ENCODE data around the gene MXD1.
"Not testable (repeated sequence)": the region's sequence is repeated elsewhere in the genome, so short reads cannot be mapped to it uniquely, and the experiment has no call there.

Gene MXD1

DNA sequence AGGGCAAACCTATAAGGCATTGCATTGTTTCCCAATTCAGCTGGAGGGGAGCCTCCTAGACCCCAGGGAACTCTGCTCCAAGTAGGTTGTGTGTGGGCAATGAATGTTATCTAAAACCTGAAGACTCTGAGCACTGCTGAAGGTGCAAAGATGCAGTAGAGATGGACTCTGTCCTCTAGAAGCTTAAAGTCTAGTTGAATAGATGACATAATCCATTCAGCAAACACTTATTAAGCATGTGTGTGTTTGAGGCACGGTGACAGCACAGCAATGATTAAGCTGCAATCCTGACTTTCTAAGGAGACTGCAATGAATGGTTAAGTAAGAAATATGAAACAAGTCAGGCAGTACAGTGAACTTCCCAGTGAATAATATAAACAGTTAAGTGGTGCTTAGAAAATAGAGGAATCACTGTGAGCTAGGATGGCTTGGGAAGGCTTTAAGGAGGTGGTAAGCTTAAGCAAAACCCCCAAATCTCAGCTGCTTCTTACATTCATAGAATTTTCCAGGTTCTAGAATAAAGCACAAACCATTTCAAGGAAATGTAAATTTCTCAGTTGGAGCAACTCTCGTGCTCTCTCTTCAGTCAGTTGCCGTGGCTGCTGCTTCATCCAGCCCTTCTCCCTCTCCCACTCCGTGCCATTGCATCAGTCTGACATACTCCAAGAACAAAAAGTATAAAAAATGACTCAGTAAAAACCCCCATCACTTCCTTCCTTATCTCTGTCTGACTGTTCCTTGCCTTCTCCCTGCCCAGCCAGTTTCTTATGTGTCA, 19.1 kb downstream of the MXD1 start:
- peak; percentile 29 for DNase-seq

DNA sequence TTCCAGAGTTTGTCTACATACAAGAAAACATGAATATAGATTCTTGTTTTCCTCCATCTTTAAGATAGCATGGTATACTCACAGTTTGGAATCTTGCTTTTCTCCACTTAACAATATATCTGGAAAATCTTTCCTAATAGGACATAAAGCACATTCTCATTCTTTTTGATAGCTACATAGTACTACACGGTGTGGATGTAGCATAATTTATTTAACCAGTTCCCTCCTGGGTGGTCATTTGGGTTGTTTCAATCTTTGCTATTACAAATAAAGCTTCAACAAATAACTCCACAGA, 19.7 kb downstream of the MXD1 start:
- DNase-seq = no peak

DNA sequence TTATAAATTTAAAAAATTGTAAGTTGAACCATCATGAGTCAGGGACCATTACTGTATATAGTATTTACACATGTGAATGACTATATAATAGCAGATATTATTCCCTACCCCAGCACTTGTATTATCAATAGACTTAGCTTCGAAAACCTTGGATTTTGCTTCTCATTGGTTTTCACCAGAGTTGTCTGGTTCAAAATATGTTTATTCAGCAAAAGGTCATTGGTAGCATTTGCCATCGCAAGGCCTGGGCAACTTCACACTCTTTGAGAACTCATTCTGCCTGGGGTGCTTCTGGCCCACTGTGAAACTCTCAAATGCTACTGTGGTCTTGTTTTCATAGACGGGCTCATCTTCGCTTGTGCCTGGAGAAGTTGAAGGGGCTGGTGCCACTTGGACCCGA, 20.1 kb downstream of the MXD1 start:
- no peak for DNase-seq

DNA sequence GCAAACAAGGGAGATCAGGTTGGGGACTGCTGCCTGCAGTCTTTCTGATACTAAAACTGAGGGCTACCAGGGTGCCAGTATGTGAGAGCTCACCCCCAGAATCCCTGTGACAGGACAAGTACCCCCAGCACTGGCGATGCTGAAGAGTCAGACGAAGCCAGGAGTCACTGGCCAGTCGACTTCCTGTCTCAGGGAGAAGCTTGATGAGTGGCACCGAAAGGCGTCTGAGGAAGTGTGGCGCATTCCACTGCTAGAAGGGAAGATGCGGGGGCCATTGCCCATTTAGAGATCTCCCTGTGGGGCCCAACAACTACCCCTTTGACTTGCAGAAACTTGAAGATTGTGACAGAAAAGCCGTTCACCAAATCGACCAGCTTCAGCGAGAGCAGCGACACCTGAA, 22.0 kb downstream of the MXD1 start:
- no peak for DNase-seq

DNA sequence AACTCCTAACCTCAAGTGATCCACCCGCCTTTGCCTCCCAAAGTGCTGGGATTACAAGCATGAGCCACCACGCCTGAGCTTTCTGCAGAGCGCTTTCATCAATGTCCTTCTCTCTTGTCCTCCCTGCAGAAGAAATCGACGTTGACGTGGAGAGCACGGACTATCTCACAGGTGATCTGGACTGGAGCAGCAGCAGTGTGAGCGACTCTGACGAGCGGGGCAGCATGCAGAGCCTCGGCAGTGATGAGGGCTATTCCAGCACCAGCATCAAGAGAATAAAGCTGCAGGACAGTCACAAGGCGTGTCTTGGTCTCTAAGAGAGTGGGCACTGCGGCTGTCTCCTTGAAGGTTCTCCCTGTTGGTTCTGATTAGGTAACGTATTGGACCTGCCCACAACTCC, 23.1 kb downstream of the MXD1 start:
- no peak for DNase-seq

DNA sequence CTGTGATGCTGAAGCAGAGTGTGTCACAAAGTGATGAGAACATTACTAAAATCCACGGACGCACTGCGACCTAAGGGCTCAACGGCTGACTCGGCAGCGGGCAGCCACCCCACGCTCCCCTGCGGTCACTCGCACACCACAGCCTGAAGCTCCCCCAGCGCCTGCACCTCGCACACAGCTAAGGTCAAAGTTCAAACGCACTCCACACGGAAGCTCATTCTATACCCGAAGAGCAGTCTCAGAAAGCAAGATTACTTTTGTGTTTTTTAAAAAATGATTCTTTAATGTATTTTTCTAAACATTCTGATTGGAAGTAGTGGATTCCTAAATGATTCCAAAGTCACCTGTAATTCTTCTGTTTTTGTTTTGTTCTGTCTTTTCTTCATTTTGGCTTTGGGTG, 24.8 kb downstream of the MXD1 start:
- no peak for DNase-seq

DNA sequence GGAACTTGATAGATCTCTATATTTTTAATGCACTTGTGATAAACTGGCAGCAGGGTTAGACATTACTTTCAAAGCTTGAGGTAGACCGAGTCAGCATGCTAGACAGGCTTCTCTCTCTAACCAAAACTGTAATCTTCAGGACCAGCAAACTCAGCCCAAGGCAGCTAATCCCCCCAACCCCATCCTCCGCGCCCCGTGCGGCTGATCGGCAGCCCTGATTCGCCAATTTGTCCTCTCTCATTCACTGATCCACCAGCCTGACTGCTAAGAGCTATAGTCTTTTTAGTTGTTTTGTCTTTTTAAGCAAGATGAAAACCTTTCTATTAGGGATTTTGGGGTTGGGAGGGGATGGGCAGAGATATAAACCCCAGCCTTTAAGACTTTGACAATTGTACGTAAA, 25.8 kb downstream of the MXD1 start:
- no peak for DNase-seq

DNA sequence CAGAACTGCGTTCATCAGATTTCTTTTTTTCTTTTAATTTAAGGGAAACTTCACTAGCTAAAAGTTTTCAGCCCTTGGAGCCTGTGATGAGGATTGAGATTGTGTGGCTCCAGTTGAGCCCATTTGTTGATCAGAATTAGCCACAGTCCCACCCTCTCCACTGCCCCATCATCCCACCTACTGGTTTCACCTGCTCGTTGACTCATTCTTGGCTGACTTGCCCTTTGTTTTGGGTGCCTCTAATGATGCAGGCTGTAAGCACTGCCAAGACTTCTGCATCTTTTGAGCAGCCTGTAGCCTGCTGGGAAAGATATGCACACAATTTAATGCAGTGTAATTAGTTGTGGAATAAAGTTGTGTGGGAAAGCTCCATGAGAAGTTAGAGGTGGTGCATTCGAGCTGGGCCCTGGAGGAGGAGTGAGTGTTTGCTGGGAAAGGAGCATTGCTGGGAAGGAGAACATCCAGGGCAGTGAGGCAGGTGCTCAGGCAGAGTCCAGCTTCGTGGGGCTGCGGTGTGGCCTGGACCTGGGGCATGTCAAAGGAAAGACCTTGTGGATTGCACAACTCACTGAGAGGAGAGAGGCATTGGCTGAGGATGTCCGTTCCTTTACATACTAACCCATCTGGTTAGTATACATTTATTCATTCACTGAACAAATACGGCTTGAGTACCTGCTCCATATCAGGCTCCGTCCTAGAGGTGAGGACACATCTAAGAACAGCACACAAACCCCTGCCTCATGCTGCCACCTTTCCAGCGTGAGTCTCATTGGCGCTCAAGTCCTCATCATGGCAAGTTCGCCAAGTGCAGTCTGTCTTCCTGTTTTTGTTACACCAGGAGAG, 28.3 kb downstream of the MXD1 start:
- no peak for DNase-seq

DNA sequence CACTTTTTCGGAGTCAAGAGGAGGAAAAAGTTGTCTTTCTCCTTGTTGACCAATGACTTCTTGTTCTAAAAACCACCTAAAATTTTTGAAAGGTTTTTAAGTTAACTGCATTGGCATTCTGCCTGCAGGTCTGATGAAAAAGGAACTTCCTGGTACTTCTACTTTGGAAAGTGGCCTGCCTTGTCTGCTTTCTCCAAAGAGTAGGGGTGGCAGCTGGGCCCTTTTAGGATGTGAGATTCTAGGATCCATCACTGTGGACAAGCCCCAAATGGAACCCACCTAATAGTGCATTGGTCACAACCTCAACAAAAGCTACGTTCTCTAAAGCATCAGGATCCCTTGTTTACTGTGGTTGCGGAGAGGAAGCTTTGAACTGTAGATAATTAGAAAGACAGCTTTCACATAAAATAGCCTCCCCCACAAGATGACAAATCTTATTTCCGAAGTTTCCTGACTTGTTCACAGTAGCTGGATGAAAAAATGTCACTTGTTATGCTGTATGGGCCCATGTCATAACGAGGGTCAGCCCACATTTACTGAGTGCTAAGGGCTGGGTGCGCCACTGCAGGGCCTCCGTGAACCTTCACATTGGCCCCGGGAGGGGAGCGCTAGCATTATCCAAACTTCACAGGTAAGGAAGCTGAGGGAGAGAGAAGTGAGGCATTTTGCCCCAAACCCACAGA, 29.1 kb downstream of the MXD1 start:
- peak; percentile 42 for DNase-seq

DNA sequence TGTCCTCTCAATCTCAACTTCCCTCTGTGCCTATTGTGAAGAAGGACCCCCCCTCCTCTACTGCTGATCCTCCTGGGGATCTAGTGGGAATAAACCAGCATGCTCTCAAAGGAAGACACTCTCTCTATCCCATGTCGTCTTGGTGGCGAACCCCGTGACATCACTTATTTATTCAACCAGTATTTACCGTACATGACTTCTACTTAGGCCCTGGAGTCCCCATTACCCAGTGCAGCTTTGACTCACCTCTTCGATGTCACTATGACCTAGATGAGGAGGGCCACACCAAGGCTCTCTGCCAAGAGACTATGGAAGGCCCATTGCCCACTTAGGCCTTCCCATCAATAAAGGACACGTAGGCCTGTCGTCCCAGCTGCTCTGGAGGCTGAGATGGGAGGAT, 29.8 kb downstream of the MXD1 start:
- DNase-seq = no peak

DNA sequence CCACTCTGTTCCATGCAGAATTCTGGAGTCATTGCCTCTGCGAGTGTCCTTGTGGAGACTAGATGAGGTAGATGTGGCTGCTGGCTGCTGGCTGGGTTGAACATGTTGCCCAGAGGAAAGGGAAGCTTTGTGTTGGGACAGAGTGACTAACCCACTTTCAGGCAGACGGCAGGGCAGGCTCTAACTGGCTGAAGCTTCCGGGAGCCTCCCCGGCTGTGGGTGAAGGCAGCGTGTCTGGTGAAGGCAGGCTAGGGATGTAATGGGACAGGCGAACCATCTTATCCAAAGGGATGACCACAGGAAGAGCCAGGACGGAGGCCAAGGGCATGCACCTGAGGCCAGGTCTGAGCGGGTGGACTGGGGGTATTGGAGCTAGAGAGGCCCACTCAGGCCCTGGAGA, 30.5 kb downstream of the MXD1 start:
- peak; percentile 56 for DNase-seq

DNA sequence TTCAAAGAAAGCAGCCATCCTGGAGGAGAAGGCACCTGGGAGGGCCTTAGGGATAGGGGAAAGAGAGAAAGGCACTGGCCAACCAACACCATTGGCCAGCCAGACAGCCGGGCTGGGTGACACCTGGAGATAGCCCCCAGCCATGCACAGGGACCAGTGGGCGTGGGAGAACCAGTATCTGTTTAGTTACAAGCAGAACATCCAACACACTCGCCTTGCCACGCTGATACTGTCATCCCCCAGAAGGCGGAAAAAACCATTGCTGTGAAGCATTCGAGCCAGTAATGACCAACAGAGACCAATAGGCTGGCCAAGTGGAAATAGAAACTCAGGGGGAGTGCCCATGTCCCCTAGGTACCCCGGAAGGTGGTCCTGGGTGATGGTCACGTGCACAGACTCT, 31.0 kb downstream of the MXD1 start:
- DNase-seq = no peak

DNA sequence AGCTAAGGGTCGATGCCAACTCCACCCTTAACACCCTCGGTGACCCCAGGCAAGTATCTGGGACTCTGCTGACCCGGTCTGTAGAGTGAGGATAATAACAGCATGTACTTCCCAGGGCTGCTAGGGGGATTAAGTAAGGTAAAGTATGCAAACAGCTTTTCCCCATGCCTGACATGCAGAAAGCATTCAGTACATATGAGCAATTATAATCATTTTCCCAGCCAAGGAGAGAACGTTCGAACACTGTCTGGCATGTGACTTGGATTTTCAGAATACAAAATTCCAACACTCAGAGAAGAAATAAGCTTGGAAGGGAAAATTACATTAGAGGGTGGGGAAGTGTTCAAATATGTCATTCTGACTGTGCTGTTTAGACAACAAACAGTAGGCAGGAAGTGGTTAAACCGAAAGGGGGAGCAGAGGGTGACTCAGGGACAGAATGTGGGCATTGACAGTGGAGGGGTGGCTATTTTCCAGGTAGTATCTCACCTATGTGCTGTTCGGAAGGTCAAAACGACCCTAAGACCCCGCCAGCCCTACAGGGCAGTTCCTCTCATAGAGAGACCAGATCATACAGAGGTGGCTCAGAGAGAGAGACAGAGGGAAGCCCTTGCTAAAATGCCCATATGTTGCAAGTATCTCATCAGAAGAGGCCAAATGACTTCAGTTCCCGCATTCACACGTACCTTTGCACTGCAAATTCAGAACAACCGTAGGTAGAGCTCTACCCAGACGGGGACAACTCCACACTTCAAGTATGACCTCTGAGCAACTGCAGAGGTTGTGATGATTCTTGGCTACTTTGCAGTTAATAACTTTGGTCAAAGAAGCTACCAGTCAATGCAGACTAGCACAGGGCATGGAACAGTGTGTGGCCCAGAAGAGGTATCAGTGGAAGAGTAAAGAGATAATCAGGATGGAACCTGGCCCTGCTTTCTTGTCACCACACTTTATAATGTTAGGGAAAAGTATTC, 31.7 kb downstream of the MXD1 start:
- DNase-seq = peak; percentile 49

DNA sequence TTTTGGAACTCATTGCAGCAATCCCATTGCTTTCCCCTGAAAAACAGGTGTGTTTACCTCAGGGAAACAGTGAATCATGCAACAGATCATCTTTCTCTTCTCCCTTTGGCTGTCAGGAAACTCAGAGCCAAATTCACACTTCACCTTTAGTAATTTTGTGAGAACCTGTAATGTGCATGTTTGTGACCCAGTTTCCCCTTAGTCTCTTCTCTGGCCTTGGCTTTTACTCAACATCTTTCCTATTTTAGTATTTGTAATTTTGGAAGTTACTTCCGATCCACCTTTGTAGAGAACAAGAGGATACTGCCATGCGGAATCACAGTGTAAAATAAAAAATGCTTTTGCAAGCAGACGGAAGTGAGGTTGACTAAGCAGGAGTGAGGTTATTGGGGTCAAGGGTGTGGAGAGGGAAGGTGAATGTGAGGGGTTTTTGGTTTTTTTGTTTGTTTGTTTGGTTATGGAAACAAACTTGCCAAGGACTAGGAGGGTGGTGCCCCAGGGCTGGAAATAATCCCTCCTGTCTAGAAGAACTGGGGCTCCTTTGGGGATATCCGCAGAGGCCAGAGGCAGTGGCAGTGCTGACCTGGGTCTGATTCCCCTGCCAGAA, 32.5 kb downstream of the MXD1 start:
- DNase-seq = no peak

DNA sequence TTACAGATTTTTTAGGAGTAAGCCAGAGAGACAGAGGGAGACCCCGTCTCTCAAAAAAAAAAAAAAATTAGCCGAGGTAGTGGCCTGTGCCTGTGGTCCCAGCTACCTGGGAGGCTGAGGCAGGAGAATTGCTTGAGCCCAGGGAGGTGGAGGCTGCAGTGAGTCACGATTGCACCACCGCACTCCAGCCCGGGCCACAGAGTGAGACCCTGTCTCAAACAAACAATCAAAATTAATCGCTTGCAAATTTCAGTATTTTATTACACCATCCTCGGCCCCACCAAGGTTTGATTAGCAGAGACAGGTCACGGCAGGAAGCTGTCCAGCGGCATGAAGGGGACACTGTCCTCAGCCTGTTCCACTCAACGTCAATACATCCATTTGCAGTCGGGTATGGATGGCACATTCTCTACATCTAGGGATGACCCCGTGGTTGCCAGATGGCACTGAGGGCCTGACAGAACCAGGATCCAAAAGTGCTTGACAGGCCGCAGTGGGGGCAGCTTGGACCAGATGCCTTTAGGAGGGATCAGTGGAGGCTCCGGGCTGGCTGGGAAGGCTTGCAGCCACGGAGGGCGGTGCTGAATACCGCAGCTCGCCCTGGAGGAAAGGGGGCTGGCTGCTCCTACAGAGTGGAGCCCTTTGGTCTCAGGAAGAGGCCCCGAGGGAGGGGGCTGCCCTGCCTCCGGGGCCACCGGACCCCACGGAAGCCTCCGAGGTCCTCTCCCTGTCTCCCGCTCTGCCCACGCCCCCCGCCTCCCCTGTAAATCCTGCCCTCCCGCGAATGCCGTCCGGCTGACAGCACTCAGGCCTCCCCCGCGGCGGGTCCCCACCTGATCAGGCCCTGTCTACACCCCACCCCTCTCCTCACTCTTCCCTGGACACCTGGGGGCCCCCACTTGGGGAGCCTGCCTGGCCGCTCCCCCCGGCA, 33.4 kb downstream of the MXD1 start:
- no peak for DNase-seq

DNA sequence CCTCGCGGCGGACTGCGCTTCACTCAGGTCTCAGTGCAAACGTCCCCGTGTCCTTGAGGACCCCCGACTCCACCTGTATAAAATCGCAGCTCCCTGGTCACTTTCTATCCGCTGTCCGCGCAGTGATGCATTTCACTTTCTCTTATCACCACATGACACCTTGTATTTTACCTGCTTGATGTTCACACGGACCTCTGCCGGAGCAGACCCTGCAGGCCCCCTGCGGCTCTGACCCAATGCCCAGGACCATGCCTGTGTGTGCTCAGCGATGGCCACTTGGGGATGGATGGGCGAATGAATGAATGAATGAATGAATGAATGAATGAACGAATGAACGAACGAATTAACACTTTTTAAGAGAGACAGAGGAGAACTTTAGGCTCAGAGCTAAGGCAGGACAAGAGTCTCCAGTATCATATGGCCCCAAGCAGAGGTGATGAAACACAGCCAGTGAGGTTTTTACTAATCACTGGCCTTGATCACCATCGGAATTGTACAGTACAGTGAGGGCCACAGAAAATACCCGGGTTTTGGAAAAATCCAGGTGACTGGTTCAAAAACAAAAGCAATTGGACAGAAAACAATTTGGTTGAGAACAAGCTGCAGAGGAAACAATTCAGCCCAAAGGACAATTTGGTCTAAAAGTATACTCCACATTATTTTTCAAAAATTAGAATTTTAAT, 34.2 kb downstream of the MXD1 start:
- DNase-seq = no peak

DNA sequence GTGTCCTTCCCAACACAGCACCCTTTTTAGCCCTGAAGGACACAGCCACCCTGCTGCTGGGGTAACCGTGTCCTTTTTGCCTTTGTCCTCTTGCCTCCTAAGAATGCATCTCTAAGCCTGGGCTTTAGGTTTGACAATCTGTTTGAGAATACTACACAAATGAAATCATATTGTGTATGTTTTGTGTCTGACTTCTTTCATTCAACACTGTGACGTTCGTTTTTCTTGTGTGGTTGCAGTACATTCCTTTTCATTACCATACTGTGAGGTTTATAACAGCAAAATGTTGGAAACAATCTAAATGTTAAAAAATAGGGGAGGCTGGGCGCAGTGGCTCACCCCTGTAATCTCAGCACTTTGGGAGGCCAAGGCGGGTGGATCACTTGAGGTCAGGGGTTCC, 35.3 kb downstream of the MXD1 start:
- DNase-seq = no peak

DNA sequence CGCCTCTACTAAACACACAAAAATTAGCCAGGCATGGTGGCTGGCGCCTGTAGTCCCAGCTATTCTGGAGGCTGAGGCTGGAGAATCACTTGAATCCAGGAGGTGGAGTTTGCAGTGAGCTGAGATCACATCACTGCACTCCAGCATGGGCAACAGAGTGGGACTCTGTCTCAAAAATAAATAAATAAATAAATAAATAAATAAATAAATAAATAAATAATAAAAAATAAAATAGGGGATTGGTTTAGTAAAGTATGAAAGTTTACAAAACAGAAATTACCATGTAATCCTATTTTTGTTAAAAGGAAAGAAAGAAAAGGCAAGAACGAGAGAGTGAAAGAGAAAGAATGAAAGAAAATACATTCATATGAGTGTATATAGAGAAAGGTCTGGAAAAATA, 35.8 kb downstream of the MXD1 start:
- not testable (repeated sequence) for DNase-seq

DNA sequence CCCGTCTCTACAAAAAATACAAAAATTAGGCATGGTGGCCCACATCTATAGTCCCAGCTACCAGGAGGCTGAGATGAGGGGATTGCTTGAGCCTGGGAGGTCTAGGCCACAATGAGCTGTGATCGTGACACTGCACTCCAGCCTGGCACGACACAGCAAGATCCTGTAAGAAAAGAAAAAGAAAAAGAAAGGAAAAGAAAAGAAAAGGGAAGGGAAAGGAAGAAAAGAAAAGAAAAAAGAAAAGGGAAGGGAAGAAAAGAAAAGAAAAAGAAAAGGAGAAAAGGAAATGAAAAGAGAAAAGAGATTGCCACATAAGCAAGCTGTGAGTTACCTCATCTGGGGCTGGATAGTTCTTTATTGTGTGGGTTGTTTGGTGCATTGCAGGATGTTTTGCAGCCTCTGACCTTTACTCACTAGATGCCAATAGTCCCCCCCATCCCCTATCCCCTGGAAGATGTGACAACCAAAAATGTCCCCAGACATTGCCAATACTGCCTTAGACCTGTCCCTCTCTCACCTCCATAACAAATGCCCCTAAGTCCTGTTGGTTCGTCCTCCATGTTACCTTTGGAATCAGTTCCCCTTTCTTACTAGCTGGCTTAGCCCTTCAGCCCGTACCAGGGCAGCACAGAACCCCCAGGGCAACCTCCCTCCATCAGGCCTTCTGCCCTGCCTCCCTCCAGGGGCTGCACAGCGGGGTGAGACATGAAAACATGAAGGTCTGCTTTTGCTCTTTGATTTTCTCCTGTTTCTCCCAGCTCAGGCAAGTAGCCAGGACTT, 37.6 kb downstream of the MXD1 start:
- DNase-seq = no peak

DNA sequence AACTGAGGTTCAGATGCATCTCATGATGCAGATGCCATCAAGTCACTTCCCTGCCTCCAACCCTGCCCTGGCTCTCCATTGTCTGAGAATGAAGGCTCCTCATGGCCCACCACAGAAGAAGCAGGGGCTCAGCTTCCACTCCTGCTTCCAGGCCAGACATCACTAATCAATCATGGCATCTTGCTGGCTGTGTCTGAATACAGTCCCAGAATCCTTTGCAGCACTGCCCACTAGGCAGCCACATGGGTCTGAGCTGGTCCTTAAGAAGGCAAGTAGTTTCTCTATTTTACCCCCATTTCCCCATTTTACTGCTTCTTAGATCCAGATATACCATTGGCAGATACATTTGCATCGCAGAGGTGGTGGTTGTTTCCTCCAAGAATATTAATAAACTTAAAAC, 39.2 kb downstream of the MXD1 start:
- no peak for DNase-seq
